ENCODE measurements around the gene HAND1.
"Not testable (repeated sequence)": the region's sequence is repeated elsewhere in the genome, so short reads cannot be mapped to it uniquely, and the experiment has no call there.

Gene HAND1

GRCh38 chr5:154478224-154478565 is at the start of gene HAND1:
Gene HAND1, minus strand, starts transcription at chr5:154478227. Its CDS starts 219 bp downstream, at chr5:154478008.
- DNase-seq = no peak

DNA sequence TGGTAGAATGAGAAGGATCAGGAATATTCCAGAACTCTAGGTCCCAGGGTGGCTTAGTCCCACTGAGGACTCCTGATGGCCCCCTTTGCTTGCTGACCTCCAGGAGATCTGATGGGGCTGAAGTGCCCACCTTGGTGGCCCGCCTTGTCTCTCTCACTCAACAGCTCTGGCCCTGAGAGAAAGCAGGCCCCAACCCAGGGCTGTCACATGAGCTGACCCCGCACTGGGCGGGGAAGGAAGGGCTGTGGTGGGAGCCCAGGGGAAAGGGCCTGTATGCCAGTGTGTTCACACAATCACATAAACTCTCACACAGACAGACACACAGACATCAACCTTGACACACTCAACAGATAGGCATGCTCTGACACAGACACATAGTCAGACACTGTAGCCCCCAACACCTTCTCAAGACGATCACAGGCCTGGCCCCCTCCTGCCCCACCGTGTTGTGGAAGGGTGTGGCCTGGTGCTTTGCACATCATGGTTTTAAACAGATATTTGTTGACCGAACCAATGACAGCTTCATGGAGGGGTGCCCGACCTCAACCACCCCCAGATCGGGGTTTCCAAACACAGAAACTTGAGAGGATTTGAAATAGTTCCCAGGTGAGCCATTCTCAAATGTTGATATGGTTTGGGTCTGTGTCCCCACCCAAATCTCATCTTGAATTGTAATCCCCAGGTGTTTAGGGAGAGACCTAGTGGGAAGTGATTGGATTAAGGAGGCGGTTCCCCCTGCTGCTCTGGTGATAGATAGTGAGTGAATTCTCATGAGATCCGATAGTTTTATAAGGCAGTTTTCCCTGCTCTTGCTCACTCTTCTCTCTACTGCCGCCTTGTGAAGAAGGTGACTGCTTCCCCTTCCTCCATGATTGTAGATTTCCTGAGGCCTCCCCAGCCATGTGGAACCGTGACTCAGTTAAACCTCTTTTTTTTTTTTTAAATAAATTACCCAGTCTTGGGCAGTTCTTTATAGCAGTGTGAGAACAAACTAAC is 48.5 kb upstream of the HAND1 start:
- DNase-seq = no peak

GRCh38 chr5:154524859-154525258 is 46.8 kb upstream of the HAND1 start:
- no peak for DNase-seq

DNA sequence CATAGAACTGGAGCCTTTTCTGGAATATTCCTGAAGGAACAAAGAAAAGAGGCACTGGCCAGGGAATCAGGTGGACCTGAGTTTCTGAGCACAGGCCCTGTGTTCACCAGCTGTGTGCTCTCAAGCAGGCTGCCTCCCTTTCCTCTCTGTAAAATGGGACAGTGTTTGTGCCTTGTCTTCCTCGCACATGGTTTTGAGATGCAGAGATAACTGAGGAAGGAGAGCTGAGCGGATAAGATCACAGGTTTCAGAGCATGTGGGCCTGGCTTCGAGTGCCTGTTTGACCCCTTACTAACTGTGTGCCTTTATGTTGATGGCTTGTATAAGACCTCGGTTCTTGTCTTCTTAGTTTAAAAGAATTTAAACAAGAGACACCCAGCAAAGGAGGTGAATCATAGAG is 46.2 kb upstream of the HAND1 start:
- no peak for DNase-seq

DNA sequence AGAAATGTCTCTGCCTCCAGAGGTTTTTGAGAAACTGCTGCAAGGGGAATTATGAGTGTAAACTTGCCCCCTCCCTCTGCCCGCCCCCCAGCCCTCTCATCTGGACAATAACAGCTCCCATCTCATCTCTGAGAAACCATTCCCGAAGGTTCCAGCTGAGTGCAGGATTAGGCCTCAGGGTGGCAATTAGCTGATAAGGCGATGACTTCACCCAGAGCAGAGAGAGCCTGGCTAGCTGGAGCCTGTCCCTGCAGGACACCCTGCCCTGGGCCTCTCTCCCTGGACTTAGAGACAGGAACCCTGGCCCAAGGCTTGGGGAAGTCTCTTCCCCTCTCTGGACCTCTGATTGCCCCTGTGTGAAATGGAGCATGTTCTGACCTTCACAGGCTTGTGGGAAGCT is 45.7 kb upstream of the HAND1 start:
- DNase-seq = no peak

- no peak for DNase-seq
These were observed 45.1 kb upstream of the HAND1 start for GRCh38 chr5:154523104-154523503.

DNA sequence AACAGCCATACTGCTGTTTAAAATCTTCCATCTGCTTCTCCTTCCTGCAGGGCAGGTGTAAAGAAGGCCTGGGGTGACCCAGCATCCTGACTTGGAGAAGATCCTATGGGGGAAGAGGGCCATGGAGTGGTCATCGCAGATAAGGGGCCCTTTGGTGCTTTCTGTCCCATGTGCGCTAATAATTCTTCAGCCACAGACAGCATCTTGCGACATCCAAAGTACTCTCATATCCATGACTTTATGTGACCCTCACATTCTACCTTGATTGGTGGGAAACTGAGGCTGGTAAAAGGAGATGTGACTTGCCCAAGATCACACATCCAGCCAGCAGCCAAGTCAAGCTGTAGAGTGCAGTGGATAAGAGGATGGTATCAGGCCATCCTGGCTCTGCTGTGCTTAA is 44.3 kb upstream of the HAND1 start:
- no peak for DNase-seq

- no peak for DNase-seq
These were observed 43.7 kb upstream of the HAND1 start for GRCh38 chr5:154521756-154522155.

DNA sequence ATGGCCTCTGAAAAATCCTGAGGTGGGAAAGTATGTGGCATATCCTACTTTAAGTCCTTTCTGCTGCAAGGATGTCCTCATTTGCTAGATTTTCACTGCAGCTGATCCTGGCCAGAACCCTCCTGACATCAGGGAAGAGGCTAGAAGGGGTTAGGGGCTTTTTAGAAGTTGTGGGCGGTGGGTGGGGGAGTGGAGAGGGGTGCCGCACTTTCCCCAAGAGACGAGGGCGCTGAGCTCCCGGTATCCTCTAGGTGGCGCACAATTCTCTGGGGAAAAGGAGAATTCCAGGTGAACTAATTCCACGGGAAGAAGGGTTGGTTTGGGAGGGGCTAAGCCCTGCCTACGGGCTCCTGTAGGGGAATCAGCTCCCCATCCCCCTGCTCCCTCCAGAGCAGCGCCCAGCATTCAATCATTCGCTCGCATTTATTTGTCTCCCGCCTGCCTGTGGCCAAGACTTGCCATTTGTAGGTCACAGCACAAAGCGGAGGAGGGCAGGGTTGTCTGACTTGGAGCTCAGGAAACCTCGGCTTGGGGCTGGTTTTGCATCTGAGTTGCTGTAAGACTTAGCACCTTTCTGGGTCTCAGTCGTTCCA is 42.9 kb upstream of the HAND1 start:
- DNase-seq = peak in 1 of 2 experiments; percentile 22

GRCh38 chr5:154519359-154519758 is 41.3 kb upstream of the HAND1 start:
- peak in 1 of 2 experiments; percentile 19 for DNase-seq

- DNase-seq = no peak
These were observed 40.4 kb upstream of the HAND1 start for GRCh38 chr5:154518438-154518867.

DNA sequence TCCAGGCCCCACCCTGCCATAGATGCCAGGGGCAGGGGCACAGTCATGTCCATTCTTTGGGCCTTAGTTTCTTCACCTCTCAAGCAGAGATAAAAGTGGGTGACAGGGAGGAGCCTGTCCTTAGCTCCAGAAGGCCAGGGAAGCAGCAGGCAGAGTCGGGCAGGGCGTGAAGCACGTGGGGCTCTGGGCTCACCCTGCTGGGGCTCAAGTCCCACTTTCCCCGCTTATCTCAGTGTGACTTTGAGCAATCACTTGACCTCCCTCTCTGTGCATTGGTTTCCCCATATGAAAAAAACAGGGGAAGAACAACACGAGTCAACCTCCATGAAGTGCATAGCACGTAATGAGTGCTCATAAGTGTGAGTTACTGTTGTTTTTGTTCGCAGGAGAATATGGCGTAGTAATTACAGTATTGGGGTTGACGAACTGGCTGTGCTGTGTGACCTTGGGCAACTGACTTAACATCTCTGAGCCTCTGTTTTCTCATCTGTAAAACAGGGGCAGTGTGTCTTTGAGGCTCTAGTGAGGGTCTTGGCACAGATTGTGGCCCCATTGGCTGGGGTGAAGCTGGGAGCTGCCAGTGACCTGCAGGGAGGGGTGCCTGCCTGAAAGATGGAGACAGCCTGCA is 39.9 kb upstream of the HAND1 start:
- DNase-seq = no peak

DNA sequence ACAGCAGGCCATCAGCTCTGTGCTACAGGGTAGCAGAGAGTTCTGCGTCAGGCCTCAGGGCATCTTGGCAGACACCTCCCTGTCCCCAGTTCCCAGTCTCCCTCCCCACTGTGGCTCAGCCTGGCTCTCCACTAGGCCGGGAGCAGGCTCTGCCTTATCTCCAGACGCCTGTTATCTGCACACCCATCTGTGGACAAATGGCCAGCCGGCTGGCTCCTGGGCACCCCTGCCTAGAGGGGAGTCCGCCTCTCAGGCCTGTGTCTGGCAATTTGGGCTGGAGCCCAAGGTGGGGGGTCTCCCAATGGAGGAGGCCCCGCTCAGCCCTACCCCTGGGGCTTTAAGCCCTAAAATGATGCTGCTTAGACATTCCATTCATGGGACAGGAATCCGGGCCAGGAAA is 39.2 kb upstream of the HAND1 start:
- DNase-seq = no peak

GRCh38 chr5:154516475-154516874 is 38.4 kb upstream of the HAND1 start:
- no peak for DNase-seq

DNA sequence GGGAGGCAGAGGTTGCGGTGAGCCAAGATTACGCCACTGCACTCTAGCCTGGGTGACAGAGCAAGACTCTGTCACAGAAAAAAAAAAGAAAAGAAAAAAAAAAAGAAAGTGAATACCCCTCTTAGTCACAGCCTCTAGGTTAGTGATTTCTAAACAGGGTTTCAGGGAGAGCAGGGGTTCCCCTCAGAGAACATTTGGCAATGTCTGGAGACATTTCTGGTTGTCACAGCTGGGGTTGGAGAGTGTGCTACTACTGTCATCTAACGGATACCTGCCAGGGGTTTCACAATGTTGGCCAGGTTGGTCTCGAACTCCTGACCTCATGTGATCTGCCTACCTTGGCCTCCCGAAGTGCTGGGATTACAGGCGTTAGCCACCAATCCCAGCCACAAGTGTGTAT is 37.5 kb upstream of the HAND1 start:
- DNase-seq = not testable (repeated sequence)

DNA sequence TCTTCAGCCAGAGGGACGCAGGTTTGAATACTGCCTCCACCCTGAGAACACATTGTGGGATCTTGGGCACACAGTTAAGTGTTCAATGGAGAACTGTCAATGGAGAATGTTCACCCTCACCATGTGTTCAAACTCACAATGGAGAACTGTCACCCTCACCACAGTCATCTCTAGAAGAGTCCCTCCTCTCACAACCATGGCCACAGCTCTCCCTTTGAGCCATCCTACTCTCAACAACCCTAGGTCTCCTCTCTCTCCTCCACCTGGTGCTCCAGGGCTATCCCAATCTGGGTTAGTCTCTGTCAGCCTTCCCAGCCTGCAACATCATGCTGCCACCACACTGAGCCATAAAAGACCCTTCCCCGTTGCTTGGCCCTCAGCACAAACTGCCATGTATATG is 36.3 kb upstream of the HAND1 start:
- no peak for DNase-seq

GRCh38 chr5:154513669-154514084 is 35.6 kb upstream of the HAND1 start:
- no peak for DNase-seq

- no peak for DNase-seq
These were observed 34.0 kb upstream of the HAND1 start for GRCh38 chr5:154511984-154512383.

- no peak for DNase-seq
These were observed 31.9 kb upstream of the HAND1 start for GRCh38 chr5:154509784-154510555.

GRCh38 chr5:154508114-154508513 is 30.1 kb upstream of the HAND1 start:
- DNase-seq = no peak

DNA sequence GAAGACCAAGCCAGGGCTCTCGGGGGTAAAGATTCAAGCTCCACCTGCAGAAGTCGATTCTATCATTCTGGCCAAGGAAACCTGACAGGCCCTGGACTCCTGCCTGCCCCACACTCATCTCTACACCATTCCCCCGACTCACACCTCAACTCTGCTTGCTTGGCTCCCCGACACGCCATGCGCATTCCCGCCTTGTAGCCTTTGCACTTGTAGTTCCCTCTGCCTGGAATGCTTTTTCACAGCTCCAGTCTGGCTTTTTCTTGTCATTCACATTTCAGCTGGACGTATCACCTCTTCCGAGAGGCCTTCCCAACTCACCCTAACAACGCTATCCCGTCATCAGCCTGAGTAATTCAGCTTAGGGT is 28.7 kb upstream of the HAND1 start:
- no peak for DNase-seq

DNA sequence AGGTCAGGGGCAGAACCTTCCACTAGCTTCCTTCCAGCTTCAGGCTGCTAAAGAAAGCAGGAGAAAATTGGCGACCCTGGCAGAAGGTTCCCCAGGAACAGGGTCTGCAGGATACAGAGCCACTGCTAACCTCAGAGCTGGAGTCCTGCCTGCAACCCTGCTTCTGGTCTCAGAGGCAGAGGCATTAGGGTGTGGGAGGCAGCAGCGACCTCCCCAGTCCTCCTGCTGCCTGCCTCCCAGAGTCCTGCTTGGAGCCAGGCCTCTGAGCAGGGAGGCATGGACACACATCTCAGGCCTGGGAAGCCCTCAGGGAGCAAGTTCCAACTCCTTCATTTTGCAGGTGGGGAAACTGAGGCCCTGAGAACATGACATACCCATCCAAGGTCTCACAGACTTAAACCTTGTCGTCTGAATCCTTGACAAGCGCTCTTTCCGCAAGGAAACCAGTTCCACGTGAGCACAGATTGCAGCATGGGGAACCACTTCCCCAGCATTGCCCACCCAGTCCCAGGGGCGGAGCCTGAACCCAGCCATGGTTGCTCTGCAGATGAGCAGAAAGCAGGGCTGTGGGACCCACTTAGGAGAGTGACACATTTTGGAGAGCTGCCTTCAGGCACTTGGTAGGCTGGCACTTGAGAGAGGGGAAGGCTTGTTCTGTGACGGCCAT is 28.2 kb upstream of the HAND1 start:
- DNase-seq = no peak

DNA sequence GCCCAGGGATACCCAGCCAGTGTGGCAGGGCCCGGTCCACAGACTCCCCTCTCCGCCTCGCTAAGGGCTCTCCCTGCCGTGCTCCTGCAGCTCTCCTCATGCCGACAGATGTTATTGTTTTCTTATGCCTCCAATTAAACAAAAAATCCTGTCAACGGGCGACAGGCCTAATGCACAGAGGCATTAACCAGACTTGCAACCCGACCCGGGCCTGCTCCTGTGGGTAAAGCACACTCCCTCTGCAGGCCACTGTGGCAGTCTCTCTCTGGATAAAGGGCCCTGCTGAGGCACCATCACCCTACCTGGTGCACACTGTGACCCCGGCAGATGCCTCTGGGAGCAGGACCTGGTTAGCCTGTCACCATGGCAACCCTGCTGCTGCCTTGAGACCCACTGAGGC is 27.5 kb upstream of the HAND1 start:
- DNase-seq = no peak
